GM12878 (cell line): ENCODE results near the gene IGSF6. TPM values are rescaled to one million over a fixed set of nuclear protein-coding genes. Genes with fewer than 3 reads are reported as not detected.

ENCODE experiments used
- ATF2 ChIP-seq: IDR thresholded peaks from 2 replicates; pipeline ENCODE4 v1.6.1; 2012; ENCODE audit warnings: low read length, inconsistent platforms
- ETV6 ChIP-seq, 2 experiments: fragments of 450-650 bp in 1 of 2; IDR thresholded peaks in 1 of 2; conservative IDR thresholded peaks in 1 of 2; 2 replicates each; pipeline ENCODE4 v1.6.1; 2014; ENCODE audit warnings: antibody characterized with exemption in 1 of 2, borderline replicate concordance in 1 of 2, low read depth in 1 of 2, mild to moderate bottlenecking in 1 of 2, moderate library complexity in 1 of 2
- GABPA ChIP-seq: IDR thresholded peaks from 2 replicates; pipeline ENCODE4 v1.6.1; 2014; ENCODE audit warnings: antibody characterized with exemption, low read depth, mild to moderate bottlenecking, inconsistent platforms
- GATAD2B ChIP-seq: fragments of 450-650 bp; conservative IDR thresholded peaks from 2 replicates; pipeline ENCODE4 v1.6.1; 2017; ENCODE audit warnings: low read depth, mild to moderate bottlenecking, moderate library complexity
- IRF3 ChIP-seq: fragments of 450-650 bp; IDR thresholded peaks from 2 replicates; pipeline ENCODE4 v1.6.1; 2014; ENCODE audit warnings: mild to moderate bottlenecking
- JUNB ChIP-seq: IDR thresholded peaks from 2 replicates; pipeline ENCODE4 v1.6.1; 2016; ENCODE audit warnings: antibody characterized with exemption, mild to moderate bottlenecking
- MTA2 ChIP-seq: fragments of 450-650 bp; IDR thresholded peaks from 2 replicates; pipeline ENCODE4 v1.6.1; 2016; ENCODE audit warnings: low read depth, mild to moderate bottlenecking, moderate library complexity
- MYC ChIP-seq: IDR thresholded peaks from 2 replicates; pipeline ENCODE4 v1.6.1; 2011; ENCODE audit warnings: mild to moderate bottlenecking, low read length, moderate library complexity, inconsistent platforms; ENCODE audit not compliant: insufficient read depth, insufficient replicate concordance, insufficient read length, severe bottlenecking
- NBN ChIP-seq: fragments of 450-650 bp; IDR thresholded peaks from 2 replicates; pipeline ENCODE4 v1.6.1; 2016
- NFYB ChIP-seq: IDR thresholded peaks from 2 replicates; pipeline ENCODE4 v1.6.1; 2011; ENCODE audit warnings: low read depth, mild to moderate bottlenecking, low read length, improper control_type of control experiment, moderate library complexity; ENCODE audit not compliant: insufficient read depth
- POLR2AphosphoS5 ChIP-seq: IDR thresholded peaks from 2 replicates; pipeline ENCODE4 v1.6.1; 2011; ENCODE audit warnings: mild to moderate bottlenecking, low read length, inconsistent platforms
- POU2F2 ChIP-seq: IDR thresholded peaks from 3 replicates; pipeline ENCODE4 v1.6.1; 2011; ENCODE audit warnings: low read depth, mild to moderate bottlenecking, low read length, borderline replicate concordance
- SPI1 ChIP-seq: IDR thresholded peaks from 2 replicates; pipeline ENCODE4 v1.6.1; 2011; ENCODE audit warnings: low read depth, mild to moderate bottlenecking, low read length, moderate library complexity, borderline replicate concordance; ENCODE audit not compliant: insufficient read depth
- SRF ChIP-seq, 2 experiments: IDR thresholded peaks; 2 replicates each; pipeline ENCODE4 v1.6.1; 2011; ENCODE audit warnings: low read depth in 2 of 2, low read length in 2 of 2, mild to moderate bottlenecking in 1 of 2, moderate library complexity in 1 of 2
- SUZ12 ChIP-seq: fragments of 200-600 bp; sonication (generic); IDR thresholded peaks from one replicate; pipeline ENCODE4 v1.6.1; 2018; ENCODE audit warnings: antibody characterized with exemption, mild to moderate bottlenecking; ENCODE audit not compliant: unreplicated experiment
- TBL1XR1 ChIP-seq: IDR thresholded peaks from 2 replicates; pipeline ENCODE4 v1.6.1; 2012; ENCODE audit warnings: low read depth, low read length, improper control_type of control experiment
- TCF3 ChIP-seq: IDR thresholded peaks from 2 replicates; pipeline ENCODE4 v1.6.1; 2012; ENCODE audit warnings: low read depth, mild to moderate bottlenecking, low read length, borderline replicate concordance; ENCODE audit not compliant: insufficient read depth
- TCF7 ChIP-seq: IDR thresholded peaks from 2 replicates; pipeline ENCODE4 v1.6.1; 2014; ENCODE audit warnings: antibody characterized with exemption, borderline replicate concordance
- YBX1 ChIP-seq: fragments of 450-650 bp; IDR thresholded peaks from 2 replicates; pipeline ENCODE4 v1.6.1; 2016; ENCODE audit warnings: antibody characterized with exemption
- ZBED1 ChIP-seq: IDR thresholded peaks from 2 replicates; pipeline ENCODE4 v1.6.1; 2016; ENCODE audit warnings: borderline replicate concordance
- ZSCAN29 ChIP-seq: fragments of 450-650 bp; IDR thresholded peaks from 2 replicates; pipeline ENCODE4 v1.6.1; 2017; ENCODE audit warnings: mild to moderate bottlenecking, moderate library complexity
- polyA plus RNA-seq, 11 experiments: library from polyadenylated mRNA; depleted of rRNA in 4 of 11; unstranded in 6 of 11; stranded (reverse) in 5 of 11; fragments of >200 nt; fragmentation: Nextera tagmentation in 4 of 11; fragmentation: Illumina TruSeq in 1 of 11; extraction: Ambion mirVana in 4 of 11; extraction: Trizol in 1 of 11; gene quantifications; 1 replicate in 1 of 11; 2 replicates in 10 of 11; pipeline versions ENCODE4 v1.2.1 to v1.2.3, GENCODE V29; 2011 to 2016; ENCODE audit warnings: inconsistent platforms in 2 of 11, missing spikeins in 2 of 11, low read depth in 1 of 11
- total RNA-seq, 4 experiments: library from RNA; depleted of rRNA in 3 of 4; stranded (reverse); fragments of >200 nt in 3 of 4; fragmentation: Illumina TruSeq in 1 of 4; extraction: Trizol in 1 of 4; gene quantifications; 2 replicates each; pipeline versions ENCODE4 v1.2.1 to v1.2.3, GENCODE V29; 2013 to 2021
- TF ChIP-seq, protein P1 (sequence below): fragments of 450-650 bp; IDR thresholded peaks from 2 replicates; pipeline ENCODE4 v1.6.1; 2017; ENCODE audit warnings: mild to moderate bottlenecking, moderate library complexity

Gene IGSF6
- total and polyA plus RNA-seq, 10 of the 15 experiments (the other 5 are each of a cell fraction or from before 2014, with no cell fraction given): 0.32 to 1.2 (median 0.72) TPM

DNA sequence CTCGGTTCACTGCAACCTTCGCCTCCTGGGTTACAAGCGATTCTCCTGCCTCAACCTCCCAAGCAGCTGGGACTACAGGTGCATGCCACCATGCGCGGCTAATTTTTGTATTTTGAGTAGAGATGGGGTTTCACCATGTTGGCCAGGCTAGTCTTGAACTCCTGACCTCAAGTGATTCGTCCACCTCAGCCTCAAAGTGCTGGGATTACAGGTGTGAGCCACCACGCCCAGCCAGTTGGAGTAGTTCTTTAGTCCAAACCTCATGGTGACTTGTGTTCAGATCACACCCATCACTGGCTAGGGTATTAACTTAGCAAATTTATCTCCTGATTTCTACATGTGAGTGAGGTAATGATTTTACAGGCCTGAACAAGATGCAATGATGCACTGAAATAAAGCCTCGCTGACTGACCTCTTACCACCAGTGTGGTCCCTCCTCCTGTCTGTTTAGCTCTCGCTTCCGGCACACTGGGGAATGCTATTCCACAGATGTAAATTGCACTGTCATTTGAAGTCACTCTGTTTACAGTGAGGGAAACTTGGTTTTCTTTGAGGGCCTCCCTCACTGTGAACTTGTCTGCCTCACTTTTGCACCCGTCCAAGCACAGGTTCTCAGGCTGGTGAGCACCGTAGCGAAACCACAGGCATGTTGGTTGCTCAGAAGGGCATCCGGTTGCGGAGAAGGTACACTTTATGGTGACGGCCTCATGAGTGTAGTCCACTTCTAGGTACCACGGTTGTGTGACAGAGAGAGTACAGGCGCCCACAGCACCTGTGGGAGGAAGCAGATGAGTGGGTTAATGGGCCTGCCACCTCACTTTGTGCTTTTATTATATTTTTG lies 5.5 kb downstream of the IGSF6 start (continued):
- TF ChIP-seq, protein P1, sequence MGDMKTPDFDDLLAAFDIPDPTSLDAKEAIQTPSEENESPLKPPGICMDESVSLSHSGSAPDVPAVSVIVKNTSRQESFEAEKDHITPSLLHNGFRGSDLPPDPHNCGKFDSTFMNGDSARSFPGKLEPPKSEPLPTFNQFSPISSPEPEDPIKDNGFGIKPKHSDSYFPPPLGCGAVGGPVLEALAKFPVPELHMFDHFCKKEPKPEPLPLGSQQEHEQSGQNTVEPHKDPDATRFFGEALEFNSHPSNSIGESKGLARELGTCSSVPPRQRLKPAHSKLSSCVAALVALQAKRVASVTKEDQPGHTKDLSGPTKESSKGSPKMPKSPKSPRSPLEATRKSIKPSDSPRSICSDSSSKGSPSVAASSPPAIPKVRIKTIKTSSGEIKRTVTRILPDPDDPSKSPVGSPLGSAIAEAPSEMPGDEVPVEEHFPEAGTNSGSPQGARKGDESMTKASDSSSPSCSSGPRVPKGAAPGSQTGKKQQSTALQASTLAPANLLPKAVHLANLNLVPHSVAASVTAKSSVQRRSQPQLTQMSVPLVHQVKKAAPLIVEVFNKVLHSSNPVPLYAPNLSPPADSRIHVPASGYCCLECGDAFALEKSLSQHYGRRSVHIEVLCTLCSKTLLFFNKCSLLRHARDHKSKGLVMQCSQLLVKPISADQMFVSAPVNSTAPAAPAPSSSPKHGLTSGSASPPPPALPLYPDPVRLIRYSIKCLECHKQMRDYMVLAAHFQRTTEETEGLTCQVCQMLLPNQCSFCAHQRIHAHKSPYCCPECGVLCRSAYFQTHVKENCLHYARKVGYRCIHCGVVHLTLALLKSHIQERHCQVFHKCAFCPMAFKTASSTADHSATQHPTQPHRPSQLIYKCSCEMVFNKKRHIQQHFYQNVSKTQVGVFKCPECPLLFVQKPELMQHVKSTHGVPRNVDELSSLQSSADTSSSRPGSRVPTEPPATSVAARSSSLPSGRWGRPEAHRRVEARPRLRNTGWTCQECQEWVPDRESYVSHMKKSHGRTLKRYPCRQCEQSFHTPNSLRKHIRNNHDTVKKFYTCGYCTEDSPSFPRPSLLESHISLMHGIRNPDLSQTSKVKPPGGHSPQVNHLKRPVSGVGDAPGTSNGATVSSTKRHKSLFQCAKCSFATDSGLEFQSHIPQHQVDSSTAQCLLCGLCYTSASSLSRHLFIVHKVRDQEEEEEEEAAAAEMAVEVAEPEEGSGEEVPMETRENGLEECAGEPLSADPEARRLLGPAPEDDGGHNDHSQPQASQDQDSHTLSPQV: 0 out of 2 replicates have a peak, but pooled peaks have one; percentile 15
- TF ChIP-seq NFYB (no peak), TBL1XR1 (peak; percentile 96), SPI1 (no peak), MYC (no peak), TCF3 (peak; percentile 76; the same call in 1 of the 2 replicates), GABPA (peak; percentile 57), SUZ12 (no peak), ETV6 (conservative IDR thresholded peaks at IDR 0.05 in 1 of 2, IDR thresholded peaks at IDR 0.05 in 1 of 2; ENCODE audit: borderline replicate concordance in 1 of 2, low read depth in 1 of 2) (peak in 1 of 2 experiments; percentile 76; a peak in 1 of 4 replicates), ZSCAN29 (no peak), ZBED1 (0 out of 2 replicates have a peak, but pooled peaks have one; percentile 59), POLR2AphosphoS5 (0 out of 2 replicates have a peak, but pooled peaks have one; percentile 28), IRF3 (no peak), MTA2 (peak; percentile 78), NBN (peak; percentile 73), GATAD2B (peak; percentile 71), SRF (IDR thresholded peaks at IDR 0.05; ENCODE audit: low read depth in 2 of 2, low read length in 2 of 2) (no peak), POU2F2 (peak; percentile 65; the same call in 2 of the 3 replicates), ATF2 (peak; percentile 91), JUNB (peak; percentile 35; the same call in 1 of the 2 replicates), YBX1 (no peak), TCF7 (no peak)
